Neural progenitor cell (in vitro differentiated cells): Measurements from ENCODE around the gene MRNIP. TPM values are rescaled to one million over a fixed set of nuclear protein-coding genes. Genes with fewer than 3 reads are reported as not detected.
A peak's percentile ranks its signal among the peaks of the same experiment; 100 is the strongest.

Experiments used
- DNase-seq: peaks from one replicate; pipeline ENCODE4 v3.0.0-alpha.2; 2016; ENCODE audit warnings: low spot score
- H2AFZ ChIP-seq: fragments of 200-600 bp; sonication (generic); replicated peaks from 2 replicates; pipeline ENCODE4 v1.6.1; 2016; ENCODE audit warnings: antibody characterized with exemption
- H3F3A ChIP-seq: fragments of 200-600 bp; sonication (generic); 2 replicates; pipeline ENCODE4 v1.6.1; 2016; ENCODE audit warnings: antibody characterized with exemption, low read depth
- H3K27ac ChIP-seq: fragments of 200-600 bp; sonication (generic); 2 replicates; pipeline ENCODE4 v1.5.1; 2016; ENCODE audit warnings: mild to moderate bottlenecking
- H3K27me3 ChIP-seq: fragments of 200-600 bp; sonication (generic); 2 replicates; pipeline ENCODE4 v1.6.1; 2016; ENCODE audit warnings: mild to moderate bottlenecking, moderate library complexity
- H3K36me3 ChIP-seq: fragments of 200-600 bp; sonication (generic); 2 replicates; pipeline ENCODE4 v1.5.1; 2016
- H3K4me1 ChIP-seq: fragments of 200-600 bp; sonication (generic); 2 replicates; pipeline ENCODE4 v1.6.1; 2016; ENCODE audit warnings: mixed run types
- H3K4me2 ChIP-seq: fragments of 200-600 bp; sonication (generic); 2 replicates; pipeline ENCODE4 v1.6.1; 2016
- H3K4me3 ChIP-seq: fragments of 200-600 bp; sonication (generic); 2 replicates; pipeline ENCODE4 v1.5.1; 2016
- H3K79me2 ChIP-seq: fragments of 200-600 bp; sonication (generic); 2 replicates; pipeline ENCODE4 v1.6.1; 2016; ENCODE audit warnings: low read depth
- H3K9ac ChIP-seq: fragments of 200-600 bp; sonication (generic); 2 replicates; pipeline ENCODE4 v1.6.1; 2016
- H3K9me3 ChIP-seq: fragments of 200-600 bp; sonication (generic); 2 replicates; pipeline ENCODE4 v1.5.1; 2016; ENCODE audit warnings: low read depth
- H4K20me1 ChIP-seq: fragments of 200-600 bp; sonication (generic); 2 replicates; pipeline ENCODE4 v1.6.1; 2016; ENCODE audit warnings: low read depth
- H3K27ac Mint-ChIP-seq: 3 replicates; pipeline ENCODE4 v1.8.0; 2021; ENCODE audit warnings: mixed read lengths
- H3K27me3 Mint-ChIP-seq: 2 replicates; pipeline ENCODE4 v1.8.0; 2022; ENCODE audit warnings: low read depth, mild to moderate bottlenecking, inconsistent platforms, moderate library complexity, mixed read lengths; ENCODE audit not compliant: insufficient read depth
- H3K36me3 Mint-ChIP-seq: 3 replicates; pipeline ENCODE4 v1.8.0; 2021; ENCODE audit warnings: mixed read lengths
- H3K4me1 Mint-ChIP-seq: 3 replicates; pipeline ENCODE4 v1.8.0; 2021; ENCODE audit warnings: mixed read lengths
- H3K4me3 Mint-ChIP-seq: 3 replicates; pipeline ENCODE4 v1.8.0; 2021; ENCODE audit warnings: mild to moderate bottlenecking, moderate library complexity, mixed read lengths
- H3K9me3 Mint-ChIP-seq: 3 replicates; pipeline ENCODE4 v1.8.0; 2020; ENCODE audit warnings: mixed read lengths
- CTCF ChIP-seq: fragments of 200-600 bp; sonication (generic); IDR thresholded peaks from 2 replicates; pipeline ENCODE4 v1.5.1; 2017; ENCODE audit warnings: antibody characterized with exemption, mild to moderate bottlenecking
- EZH2 ChIP-seq: fragments of 200-600 bp; sonication (generic); IDR thresholded peaks from 2 replicates; pipeline ENCODE4 v1.6.1; 2017; ENCODE audit warnings: antibody characterized with exemption, mild to moderate bottlenecking, moderate library complexity
- EZH2phosphoT487 ChIP-seq: fragments of 200-600 bp; sonication (generic); IDR thresholded peaks from 2 replicates; pipeline ENCODE4 v1.6.1; 2017; ENCODE audit warnings: antibody characterized with exemption
- total RNA-seq: library from RNA; depleted of rRNA; stranded (reverse); fragments of >200 nt; gene quantifications from 2 replicates; pipeline ENCODE4 v1.2.3, GENCODE V29; 2015; ENCODE audit warnings: low replicate concordance

Gene MRNIP
- total RNA-seq, 1 donor from 2014 or later: 68.5 TPM

- no peak overlapping the region for H3K4me2 ChIP-seq
- H3K27me3 Mint-ChIP-seq: peaks cover 3% of the 10 kb centered on the region
- no peaks in the 10 kb centered on the region for H3F3A ChIP-seq
- H3K9ac ChIP-seq: no peak overlapping the region
- H3K36me3 Mint-ChIP-seq: peaks cover 18% of the 10 kb centered on the region
- no peak for TF ChIP-seq EZH2
- no peak for TF ChIP-seq EZH2phosphoT487
- H3K27ac ChIP-seq: no peak overlapping the region
- H3K4me3 ChIP-seq: no peak overlapping the region
- H3K9me3 ChIP-seq: no peaks in the 10 kb centered on the region
- no peak overlapping the region for H2AFZ ChIP-seq
- H3K4me3 Mint-ChIP-seq: no peak overlapping the region
- no peaks in the 10 kb centered on the region for H4K20me1 ChIP-seq
- no peaks in the 10 kb centered on the region for H3K36me3 ChIP-seq
- DNase-seq: no peak
- H3K27me3 ChIP-seq: no peaks in the 10 kb centered on the region
- no peaks in the 10 kb centered on the region for H3K79me2 ChIP-seq
- H3K9me3 Mint-ChIP-seq: no peaks in the 10 kb centered on the region
- no peaks in the 10 kb centered on the region for H3K4me1 ChIP-seq
- peak overlapping the region; percentile 86 for H3K27ac Mint-ChIP-seq
- H3K4me1 Mint-ChIP-seq: peaks cover 3% of the 10 kb centered on the region
Observed at GRCh38 chr5:179900711-179901110, 42.1 kb upstream of the MRNIP start.

- Mint-ChIP-seq H3K36me3 (peaks cover 18% of the 10 kb centered on the region), H3K9me3 (no peaks in the 10 kb centered on the region), H3K27ac (peak overlapping the region; percentile 37), H3K27me3 (peaks cover 3% of the 10 kb centered on the region), H3K4me3 (no peak overlapping the region), H3K4me1 (peaks cover 3% of the 10 kb centered on the region)
- no peaks in the 10 kb centered on the region for H3K36me3 ChIP-seq
- H3K79me2 ChIP-seq: no peaks in the 10 kb centered on the region
- no peaks in the 10 kb centered on the region for H3K4me1 ChIP-seq
- H3K9ac ChIP-seq: no peak overlapping the region
- H2AFZ ChIP-seq: no peak overlapping the region
- no peak for TF ChIP-seq CTCF
- no peak for TF ChIP-seq EZH2phosphoT487
- no peak for TF ChIP-seq EZH2
- H4K20me1 ChIP-seq: no peaks in the 10 kb centered on the region
- H3K9me3 ChIP-seq: no peaks in the 10 kb centered on the region
- H3K27me3 ChIP-seq: no peaks in the 10 kb centered on the region
- no peak overlapping the region for H3K27ac ChIP-seq
- H3F3A ChIP-seq: no peaks in the 10 kb centered on the region
- no peak overlapping the region for H3K4me3 ChIP-seq
- no peak for DNase-seq
- no peak overlapping the region for H3K4me2 ChIP-seq
Observed at GRCh38 chr5:179900206-179900605, 41.6 kb upstream of the MRNIP start.

GRCh38 chr5:179895861-179896260 is 37.2 kb upstream of the MRNIP start:
- H3K9me3 ChIP-seq: no peaks in the 10 kb centered on the region
- no peak overlapping the region for H3K4me3 Mint-ChIP-seq
- no peak overlapping the region for H3K4me2 ChIP-seq
- TF ChIP-seq EZH2 (no peak), CTCF (no peak), EZH2phosphoT487 (no peak)
- no peaks in the 10 kb centered on the region for H3K9me3 Mint-ChIP-seq
- H3F3A ChIP-seq: no peaks in the 10 kb centered on the region
- H3K9ac ChIP-seq: no peak overlapping the region
- no peaks in the 10 kb centered on the region for H3K27me3 ChIP-seq
- no peaks in the 10 kb centered on the region for H3K79me2 ChIP-seq
- H3K36me3 Mint-ChIP-seq: peaks cover 15% of the 10 kb centered on the region
- no peaks in the 10 kb centered on the region for H3K4me1 ChIP-seq
- H3K36me3 ChIP-seq: no peaks in the 10 kb centered on the region
- H4K20me1 ChIP-seq: no peaks in the 10 kb centered on the region
- no peak overlapping the region for H3K4me3 ChIP-seq
- H3K4me1 Mint-ChIP-seq: no peaks in the 10 kb centered on the region
- H3K27ac Mint-ChIP-seq: no peak overlapping the region
- no peak for DNase-seq
- no peak overlapping the region for H2AFZ ChIP-seq
- H3K27ac ChIP-seq: no peak overlapping the region
- no peaks in the 10 kb centered on the region for H3K27me3 Mint-ChIP-seq

- Histone ChIP-seq H3K4me1 (no peaks in the 10 kb centered on the region), H3K9ac (no peak overlapping the region), H3K4me2 (no peak overlapping the region), H3K27ac (no peak overlapping the region), H3K4me3 (no peak overlapping the region), H3F3A (no peaks in the 10 kb centered on the region), H4K20me1 (no peaks in the 10 kb centered on the region), H2AFZ (no peak overlapping the region), H3K27me3 (no peaks in the 10 kb centered on the region), H3K79me2 (no peaks in the 10 kb centered on the region), H3K9me3 (no peaks in the 10 kb centered on the region), H3K36me3 (no peaks in the 10 kb centered on the region)
- no peaks in the 10 kb centered on the region for H3K4me1 Mint-ChIP-seq
- no peaks in the 10 kb centered on the region for H3K9me3 Mint-ChIP-seq
- no peak overlapping the region for H3K27ac Mint-ChIP-seq
- DNase-seq: no peak
- no peak overlapping the region for H3K4me3 Mint-ChIP-seq
- H3K36me3 Mint-ChIP-seq: peaks cover 18% of the 10 kb centered on the region
- TF ChIP-seq EZH2phosphoT487: no peak
- no peak for TF ChIP-seq CTCF
- no peak for TF ChIP-seq EZH2
- no peaks in the 10 kb centered on the region for H3K27me3 Mint-ChIP-seq
Observed at GRCh38 chr5:179893958-179894895, 35.6 kb upstream of the MRNIP start.
